ENCODE results near the gene HTT.

HTT gene

DNA sequence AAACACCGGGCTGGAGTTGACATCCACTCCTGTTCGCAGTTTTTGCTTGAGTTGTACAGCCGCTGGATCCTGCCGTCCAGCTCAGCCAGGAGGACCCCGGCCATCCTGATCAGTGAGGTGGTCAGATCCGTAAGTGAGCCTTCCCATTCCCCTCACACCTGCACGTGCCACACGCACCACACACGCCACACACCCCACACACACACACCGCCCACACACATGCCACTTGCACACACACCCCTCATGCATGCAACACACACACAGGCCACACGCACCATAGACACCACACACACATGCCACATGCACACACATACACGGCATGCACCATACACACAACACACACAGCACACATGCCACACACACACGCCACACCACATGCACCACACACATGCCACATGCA lies 154.4 kb downstream of the HTT start:
- H3K4me3 ChIP-seq (ENCODE audit: low read depth, low read length), result no peak overlapping the region
- no peak for DNase-seq (ENCODE audit: low read depth)
- TF ChIP-seq, protein P1, sequence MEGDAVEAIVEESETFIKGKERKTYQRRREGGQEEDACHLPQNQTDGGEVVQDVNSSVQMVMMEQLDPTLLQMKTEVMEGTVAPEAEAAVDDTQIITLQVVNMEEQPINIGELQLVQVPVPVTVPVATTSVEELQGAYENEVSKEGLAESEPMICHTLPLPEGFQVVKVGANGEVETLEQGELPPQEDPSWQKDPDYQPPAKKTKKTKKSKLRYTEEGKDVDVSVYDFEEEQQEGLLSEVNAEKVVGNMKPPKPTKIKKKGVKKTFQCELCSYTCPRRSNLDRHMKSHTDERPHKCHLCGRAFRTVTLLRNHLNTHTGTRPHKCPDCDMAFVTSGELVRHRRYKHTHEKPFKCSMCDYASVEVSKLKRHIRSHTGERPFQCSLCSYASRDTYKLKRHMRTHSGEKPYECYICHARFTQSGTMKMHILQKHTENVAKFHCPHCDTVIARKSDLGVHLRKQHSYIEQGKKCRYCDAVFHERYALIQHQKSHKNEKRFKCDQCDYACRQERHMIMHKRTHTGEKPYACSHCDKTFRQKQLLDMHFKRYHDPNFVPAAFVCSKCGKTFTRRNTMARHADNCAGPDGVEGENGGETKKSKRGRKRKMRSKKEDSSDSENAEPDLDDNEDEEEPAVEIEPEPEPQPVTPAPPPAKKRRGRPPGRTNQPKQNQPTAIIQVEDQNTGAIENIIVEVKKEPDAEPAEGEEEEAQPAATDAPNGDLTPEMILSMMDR (IDR thresholded peaks at IDR 0.05; ENCODE audit: insufficient read depth, low read depth, low read length, missing control alignments), result no peak

DNA sequence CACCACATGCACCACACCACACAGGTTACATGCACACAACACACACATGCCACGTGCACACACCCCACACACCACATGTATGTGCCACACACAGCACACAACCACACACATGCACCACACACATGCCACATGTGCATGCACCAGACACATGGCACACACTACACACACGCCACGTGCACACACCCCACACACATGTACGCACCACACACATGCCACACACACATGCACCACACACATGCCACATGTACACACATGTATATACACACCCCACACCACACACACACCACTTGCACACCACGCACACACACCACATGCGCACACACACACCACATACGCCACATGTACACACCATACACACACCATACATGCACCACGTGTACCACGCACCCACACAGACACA lies 154.8 kb downstream of the HTT start:
- TF ChIP-seq, protein P1 (IDR thresholded peaks at IDR 0.05; ENCODE audit: insufficient read depth, low read depth, low read length, missing control alignments), result no peak
- no peak overlapping the region for H3K4me3 ChIP-seq (ENCODE audit: low read depth, low read length)
- no peak for DNase-seq (ENCODE audit: low read depth)

DNA sequence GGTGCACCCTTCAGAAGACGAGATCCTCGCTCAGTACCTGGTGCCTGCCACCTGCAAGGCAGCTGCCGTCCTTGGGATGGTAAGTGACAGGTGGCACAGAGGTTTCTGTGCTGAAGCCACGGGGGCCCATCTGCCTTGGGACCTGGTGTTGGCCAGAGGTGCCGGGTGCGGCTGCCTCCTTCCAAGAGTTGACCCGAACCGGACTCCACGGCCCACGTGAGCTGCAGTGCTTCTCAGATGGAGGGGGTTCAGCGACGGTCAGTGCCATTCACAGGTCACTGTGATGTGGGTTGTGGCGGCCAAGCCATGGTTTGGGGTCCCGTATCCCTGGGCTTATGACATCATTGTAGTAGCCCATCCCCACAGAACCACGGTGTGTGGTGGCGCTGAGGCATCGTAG lies 155.5 kb downstream of the HTT start:
- no peak overlapping the region for H3K4me3 ChIP-seq (ENCODE audit: low read depth, low read length)
- TF ChIP-seq, protein P1 (IDR thresholded peaks at IDR 0.05; ENCODE audit: insufficient read depth, low read depth, low read length, missing control alignments), result no peak
- DNase-seq (ENCODE audit: low read depth), result no peak

DNA sequence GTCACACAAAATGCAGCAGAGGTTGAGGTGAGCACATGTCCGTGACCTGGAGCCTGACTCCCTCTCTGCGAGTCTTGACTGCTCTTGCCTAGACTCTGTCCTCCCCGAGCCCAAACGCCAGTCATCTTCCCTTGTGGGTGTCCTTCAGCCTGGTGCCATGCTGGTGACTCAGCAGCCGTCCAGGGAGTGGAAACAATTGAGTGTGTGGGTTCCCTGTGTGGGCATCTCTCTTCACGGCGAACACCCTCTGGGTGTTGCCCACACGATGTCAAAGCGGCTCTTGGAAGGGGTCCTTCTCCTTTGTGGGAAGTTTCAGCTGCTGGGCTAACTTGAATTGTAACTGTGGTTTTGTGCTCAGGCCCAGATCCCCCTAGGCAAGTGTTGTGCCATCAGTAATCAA lies 157.0 kb downstream of the HTT start:
- no peak overlapping the region for H3K4me3 ChIP-seq (ENCODE audit: low read depth, low read length)
- no peak for DNase-seq (ENCODE audit: low read depth)
- TF ChIP-seq, protein P1 (IDR thresholded peaks at IDR 0.05; ENCODE audit: insufficient read depth, low read depth, low read length, missing control alignments), result no peak

DNA sequence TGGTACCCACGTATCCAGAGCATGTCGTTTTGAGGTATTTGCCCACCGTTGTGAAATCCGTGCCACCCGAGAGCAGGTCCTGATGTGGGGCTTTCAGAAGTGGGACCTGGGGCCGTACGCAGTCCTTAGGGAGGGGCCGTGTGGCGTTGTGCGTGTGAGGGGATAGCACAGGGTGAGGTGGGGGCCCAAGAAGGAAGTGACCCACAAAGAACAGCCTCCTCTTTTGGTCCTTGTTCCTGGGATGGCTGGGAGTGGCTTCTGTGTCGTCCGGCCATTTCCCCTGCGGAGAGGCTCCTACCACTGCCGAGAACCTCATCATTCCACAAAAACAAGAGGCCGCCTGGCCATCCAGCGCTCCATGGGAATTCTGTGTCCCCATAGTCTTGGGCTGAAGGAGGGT lies 157.5 kb downstream of the HTT start:
- TF ChIP-seq, protein P1 (IDR thresholded peaks at IDR 0.05; ENCODE audit: insufficient read depth, low read depth, low read length, missing control alignments), result no peak
- no peak for DNase-seq (ENCODE audit: low read depth)
- H3K4me3 ChIP-seq (ENCODE audit: low read depth, low read length), result no peak overlapping the region

DNA sequence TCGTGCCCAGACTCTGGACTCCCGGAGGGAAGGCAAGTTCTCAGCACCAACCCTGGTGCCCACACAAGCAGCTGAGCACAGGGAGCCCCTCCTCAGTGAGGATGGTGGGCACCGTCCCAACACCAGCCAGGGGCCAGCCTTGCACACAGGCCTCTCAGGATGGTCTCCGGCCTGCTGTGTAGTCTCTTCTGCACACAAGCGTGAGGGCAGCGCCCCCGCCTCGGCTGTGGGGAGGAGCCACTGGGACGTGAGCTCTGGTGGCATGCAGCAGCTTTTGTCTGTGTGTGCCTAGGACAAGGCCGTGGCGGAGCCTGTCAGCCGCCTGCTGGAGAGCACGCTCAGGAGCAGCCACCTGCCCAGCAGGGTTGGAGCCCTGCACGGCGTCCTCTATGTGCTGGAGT lies 158.4 kb downstream of the HTT start:
- no peak overlapping the region for H3K4me3 ChIP-seq (ENCODE audit: low read depth, low read length)
- DNase-seq (ENCODE audit: low read depth), result no peak
- TF ChIP-seq, protein P1 (IDR thresholded peaks at IDR 0.05; ENCODE audit: insufficient read depth, low read depth, low read length, missing control alignments), result no peak

DNA sequence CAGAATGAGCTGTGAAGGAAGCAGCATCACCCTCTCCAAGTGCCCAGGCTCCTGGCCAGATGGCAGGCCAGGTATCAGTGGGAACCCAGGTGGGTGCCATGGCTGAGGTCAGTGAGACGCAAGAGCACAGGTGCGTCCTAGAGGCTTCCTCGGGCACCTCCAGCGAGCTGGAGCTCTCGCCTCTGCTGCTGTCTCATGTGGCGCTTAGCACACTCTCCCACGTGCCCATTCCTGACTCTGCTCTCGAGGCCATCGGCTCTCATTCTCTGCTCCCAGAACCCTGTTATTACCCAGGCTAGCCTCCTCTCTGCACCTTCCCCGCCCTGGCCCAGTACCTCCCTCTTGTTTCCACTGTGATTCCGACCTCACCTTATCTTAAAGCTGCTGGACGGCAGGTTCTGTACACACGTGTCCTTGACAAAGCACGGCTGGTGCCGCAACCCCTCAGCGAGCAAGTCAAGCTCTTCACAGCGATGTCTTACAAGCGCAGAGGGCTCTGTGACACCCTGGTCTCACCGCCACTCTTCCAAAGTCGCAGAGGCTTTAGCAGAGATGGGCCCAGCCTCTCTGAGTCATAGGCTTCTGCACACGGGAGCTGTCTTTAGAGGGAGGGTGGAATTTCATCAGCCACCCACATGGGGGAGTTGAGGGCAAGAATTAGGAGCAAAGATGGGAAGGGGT lies 159.1 kb downstream of the HTT start:
- DNase-seq (ENCODE audit: low read depth), result no peak
- TF ChIP-seq, protein P1 (IDR thresholded peaks at IDR 0.05; ENCODE audit: insufficient read depth, low read depth, low read length, missing control alignments), result no peak
- H3K4me3 ChIP-seq (ENCODE audit: low read depth, low read length), result no peak overlapping the region
